HG03469 (cell line): ENCODE data around the gene DEPDC5.
A peak's percentile ranks its signal among the peaks of the same experiment; 100 is the strongest.

Experiments used
- ATAC-seq: cut with Tn5 transposase; IDR thresholded peaks from one replicate; pipeline ENCODE4 v1.9.1; 2021; ENCODE audit warnings: mild to moderate bottlenecking, moderate library complexity, moderate number of reproducible peaks; ENCODE audit not compliant: unreplicated experiment

The DEPDC5 gene

DNA sequence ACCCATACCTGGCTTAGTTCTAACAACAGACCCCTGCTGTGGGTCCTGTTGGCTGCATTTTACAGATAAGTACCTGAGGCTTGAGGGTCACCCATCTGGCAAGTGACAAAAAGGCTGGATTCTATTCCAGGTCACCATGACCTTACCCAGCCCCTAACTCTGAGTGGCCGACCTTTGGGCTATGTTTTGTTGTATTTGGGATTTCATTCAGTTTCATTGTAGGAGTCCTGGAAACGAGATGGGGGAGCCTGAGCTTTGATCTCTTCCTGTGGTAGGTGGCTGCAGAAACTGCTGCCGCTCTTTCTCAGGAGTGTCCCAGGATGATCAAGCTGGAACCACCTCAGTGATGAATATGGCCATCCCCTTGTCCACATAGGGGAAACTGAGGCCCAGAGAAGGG, 165.9 kb downstream of the DEPDC5 start:
- ATAC-seq: no peak

DNA sequence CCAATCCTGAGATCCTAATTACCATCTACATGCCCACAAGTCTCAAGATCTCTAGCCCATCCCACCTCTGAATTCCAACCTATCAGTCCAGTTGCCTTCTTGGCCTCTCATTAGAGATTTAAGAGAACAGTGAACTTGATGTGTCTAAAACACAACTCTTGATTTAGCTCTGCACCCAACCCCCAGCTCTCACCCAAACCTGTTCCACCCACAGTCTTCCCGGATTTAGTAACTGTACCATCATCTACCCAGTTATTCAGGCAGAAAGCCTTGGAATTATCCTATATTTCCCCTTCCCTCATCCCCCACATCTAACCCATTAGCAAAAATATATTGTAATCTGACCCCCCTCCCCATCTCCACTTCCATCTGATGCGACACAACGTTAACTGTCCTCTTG, 166.5 kb downstream of the DEPDC5 start:
- ATAC-seq: no peak

DNA sequence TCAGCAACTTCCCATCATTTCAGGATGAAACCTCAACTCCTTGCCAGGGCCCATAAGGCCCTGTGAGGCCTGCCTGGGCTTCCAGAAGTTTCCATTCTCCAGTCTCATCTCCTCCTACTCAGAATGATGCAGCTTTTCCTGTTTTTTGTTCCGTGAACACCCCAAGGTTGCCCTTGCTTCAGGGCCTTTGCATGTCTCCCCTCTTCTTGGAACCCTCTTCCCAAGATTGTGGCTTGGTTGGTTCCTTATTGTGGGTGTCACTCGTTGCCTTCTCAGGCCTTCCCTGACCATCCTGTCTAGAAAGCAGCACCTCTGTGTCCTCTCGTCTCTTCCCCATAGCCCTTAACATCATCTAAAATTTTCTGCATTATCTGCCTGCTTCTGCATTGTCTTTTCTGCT, 167.3 kb downstream of the DEPDC5 start:
- no peak for ATAC-seq

- ATAC-seq: no peak
These were observed 168.7 kb downstream of the DEPDC5 start for GRCh38 chr22:31922534-31922933.

- no peak for ATAC-seq
These were observed 169.3 kb downstream of the DEPDC5 start for GRCh38 chr22:31923136-31923535.

DNA sequence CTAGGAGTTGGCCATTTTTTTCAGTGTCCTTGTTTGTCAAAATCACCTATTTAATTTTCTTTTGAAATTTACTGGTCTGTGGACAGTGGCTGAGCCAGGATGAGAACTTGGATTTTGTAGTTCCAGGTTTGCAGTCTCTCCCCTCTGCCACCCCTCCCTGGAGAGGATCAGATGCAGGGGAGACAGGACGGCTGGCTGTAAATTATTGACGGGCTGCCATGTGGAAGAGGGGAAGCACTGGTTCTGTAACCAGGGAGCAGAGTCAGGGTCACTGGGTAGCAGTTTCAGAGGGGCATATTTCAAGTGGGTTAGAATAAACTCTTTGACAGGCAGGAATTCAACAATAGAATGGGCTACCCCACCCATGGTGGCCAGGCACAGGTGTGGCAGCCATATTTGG, 169.9 kb downstream of the DEPDC5 start:
- ATAC-seq: no peak

- ATAC-seq: no peak
These were observed 171.2 kb downstream of the DEPDC5 start for GRCh38 chr22:31925056-31925455.

- no peak for ATAC-seq
These were observed 172.2 kb downstream of the DEPDC5 start for GRCh38 chr22:31926024-31926423.

DNA sequence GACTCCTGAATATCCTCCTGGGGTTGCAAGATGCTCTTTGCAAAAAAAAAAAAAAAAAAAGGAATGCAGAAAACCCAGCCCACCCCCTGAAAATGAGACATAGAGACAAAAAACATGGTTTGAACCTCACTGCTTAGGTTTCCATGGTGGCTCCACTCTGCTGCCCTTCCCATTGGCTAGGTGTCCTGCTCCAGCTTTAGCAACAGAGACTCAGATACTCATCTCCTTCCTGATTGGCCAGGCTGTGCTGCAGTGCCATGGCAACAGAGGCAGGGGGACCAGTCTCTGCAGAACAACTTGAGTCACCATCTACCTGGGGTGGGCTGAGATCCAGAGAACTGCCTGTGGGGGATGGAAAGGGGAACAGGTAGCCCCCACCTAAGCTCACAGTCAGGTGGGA, 173.2 kb downstream of the DEPDC5 start:
- ATAC-seq: no peak

DNA sequence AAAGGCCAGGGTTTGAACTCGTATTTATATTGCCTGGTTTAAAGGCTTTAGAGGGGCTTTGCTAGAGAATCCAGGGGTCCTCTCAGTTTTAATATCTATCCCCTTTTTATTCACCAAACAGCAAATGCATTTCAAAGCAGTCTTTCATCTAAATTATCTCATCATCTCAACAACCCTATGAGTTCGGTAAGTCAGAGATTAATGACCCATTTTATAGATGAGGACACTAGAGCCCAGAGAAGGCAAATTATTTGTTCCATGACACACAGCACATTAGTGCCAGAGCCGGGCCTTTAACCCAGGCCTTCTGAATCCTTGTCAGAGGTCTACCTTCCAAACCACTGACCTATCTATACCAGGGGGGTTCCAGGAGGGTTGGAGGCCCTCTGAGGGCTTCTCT, 173.7 kb downstream of the DEPDC5 start:
- ATAC-seq: no peak

DNA sequence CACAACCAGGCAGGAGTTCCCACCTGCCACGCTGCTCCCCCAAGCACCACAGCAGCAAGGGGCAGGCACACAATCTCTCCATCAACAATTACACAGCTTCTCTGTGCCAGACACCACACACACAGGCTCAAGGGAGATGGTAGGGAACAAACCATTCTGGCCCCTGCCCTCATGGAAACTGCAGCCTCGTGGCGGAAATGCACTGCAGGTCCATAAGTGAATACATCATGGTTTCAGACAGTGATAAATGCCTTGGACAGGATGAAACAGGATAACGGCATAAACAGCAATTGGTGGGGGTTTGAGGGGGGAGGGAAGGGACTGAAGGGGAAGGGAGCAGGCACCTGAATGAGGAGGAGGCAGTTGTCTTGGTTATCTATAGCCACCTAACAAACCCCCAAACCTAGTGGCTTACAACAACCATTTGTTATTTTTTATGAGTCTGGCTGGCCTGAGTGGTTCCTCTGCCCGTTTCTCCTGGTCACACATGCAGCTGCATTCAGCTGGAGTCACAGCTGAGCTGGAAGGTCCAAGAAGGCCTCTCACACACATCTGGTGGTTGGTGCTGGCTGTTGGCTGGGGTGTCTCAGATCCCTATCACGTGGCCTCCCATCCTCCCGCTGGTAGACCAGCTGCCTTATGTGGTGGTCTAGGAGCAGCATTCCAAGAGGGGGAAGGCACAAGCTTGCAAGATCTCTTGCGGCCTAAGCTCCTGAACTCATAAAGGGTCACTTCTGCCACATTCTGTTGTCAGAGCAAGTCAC, 175.5 kb downstream of the DEPDC5 start:
- no peak for ATAC-seq

GRCh38 chr22:31932863-31933262, 179.0 kb downstream of the DEPDC5 start:
- ATAC-seq: no peak

GRCh38 chr22:31933406-31933805, 179.6 kb downstream of the DEPDC5 start:
- no peak for ATAC-seq

- ATAC-seq: no peak
These were observed 180.1 kb downstream of the DEPDC5 start for GRCh38 chr22:31933816-31934482.

DNA sequence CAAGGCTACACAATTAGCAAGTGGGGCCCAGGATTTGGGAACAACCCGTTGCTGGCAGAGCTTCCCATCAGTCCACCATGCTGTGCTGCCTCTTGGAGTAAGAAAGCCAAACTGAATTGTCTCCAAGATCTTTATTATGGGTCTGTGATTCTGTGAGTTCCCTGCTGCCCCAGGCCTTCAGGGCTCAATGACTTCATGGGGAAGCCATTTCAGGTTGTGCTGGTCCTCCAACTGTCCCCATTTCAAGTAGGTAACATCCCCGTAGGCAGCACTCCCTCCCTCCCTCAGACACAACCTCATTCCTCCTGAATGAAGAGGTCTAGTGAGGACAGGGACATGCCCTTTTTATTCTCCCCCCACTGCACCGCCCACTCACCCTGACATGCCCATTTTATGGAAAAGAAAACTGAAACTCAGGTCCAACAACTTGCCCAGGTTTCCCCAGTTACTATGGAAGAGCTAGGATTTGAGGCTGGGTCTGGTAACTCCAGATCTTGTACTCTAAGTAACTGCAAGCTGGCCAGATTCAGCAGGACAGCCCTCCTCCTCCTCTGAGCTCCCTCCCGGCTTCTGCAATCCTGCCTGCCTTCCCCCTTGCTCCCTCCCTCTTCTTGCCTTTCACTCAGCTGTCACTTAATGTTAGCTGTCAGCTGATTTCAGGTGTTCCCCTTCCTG, 182.3 kb downstream of the DEPDC5 start:
- ATAC-seq: no peak

GRCh38 chr22:31937341-31937740, 183.5 kb downstream of the DEPDC5 start:
- ATAC-seq: no peak

GRCh38 chr22:31938296-31938695, 184.5 kb downstream of the DEPDC5 start:
- no peak for ATAC-seq

GRCh38 chr22:31940506-31940905, 186.7 kb downstream of the DEPDC5 start:
- ATAC-seq: no peak

GRCh38 chr22:31942091-31942490, 188.3 kb downstream of the DEPDC5 start:
- ATAC-seq: no peak

- no peak for ATAC-seq
These were observed 189.6 kb downstream of the DEPDC5 start for GRCh38 chr22:31943206-31943977.

GRCh38 chr22:31943978-31944699, 190.3 kb downstream of the DEPDC5 start, which contains the start of gene YWHAH:
Gene YWHAH, plus strand, starts transcription at chr22:31944535. Its CDS starts 199 bp downstream, at chr22:31944734.
- ATAC-seq: peak; percentile 35
